NCI-H82 (cell line): Measurements from ENCODE around the gene ADAM15.

Experiments used
- DNase-seq: peaks from one replicate; lab custom pipeline; 2025; lab: John Stamatoyannopoulos, UW

The ADAM15 gene

GRCh38 chr1:155050560-155051341, at the start of gene ADAM15:
TSS of gene ADAM15 (plus strand) at chr1:155051316. CDS start at chr1:155051387, 71 bp downstream.
- DNase-seq = peak; percentile 94

GRCh38 chr1:155001425-155001674, 49.8 kb upstream of the ADAM15 start:
- no peak for DNase-seq

GRCh38 chr1:155001675-155002463, 49.2 kb upstream of the ADAM15 start:
- DNase-seq = peak; percentile 100

- peak; percentile 68 for DNase-seq
These were observed 48.5 kb upstream of the ADAM15 start, which contains the start of gene ZBTB7B for GRCh38 chr1:155002464-155003226. TSS of gene ZBTB7B (plus strand) at chr1:155002802. CDS start at chr1:155014661, 11,859 bp downstream.

- peak; percentile 76 for DNase-seq
These were observed 47.8 kb upstream of the ADAM15 start for GRCh38 chr1:155003227-155003765.

- DNase-seq = peak; percentile 71
These were observed 47.3 kb upstream of the ADAM15 start for GRCh38 chr1:155003766-155004351.

- DNase-seq = no peak
These were observed 46.6 kb upstream of the ADAM15 start for GRCh38 chr1:155004352-155005075.

- no peak for DNase-seq
These were observed 45.8 kb upstream of the ADAM15 start for GRCh38 chr1:155005076-155006011.

- peak; percentile 83 for DNase-seq
These were observed 44.5 kb upstream of the ADAM15 start for GRCh38 chr1:155006601-155007101.

- no peak for DNase-seq
These were observed 43.8 kb upstream of the ADAM15 start for GRCh38 chr1:155007251-155007828.

- peak; percentile 52 for DNase-seq
These were observed 42.8 kb upstream of the ADAM15 start for GRCh38 chr1:155008015-155008941.

- no peak for DNase-seq
These were observed 41.9 kb upstream of the ADAM15 start for GRCh38 chr1:155009221-155009711.

- no peak for DNase-seq
These were observed 41.4 kb upstream of the ADAM15 start for GRCh38 chr1:155009742-155010141.

- DNase-seq = peak; percentile 68
These were observed 40.8 kb upstream of the ADAM15 start for GRCh38 chr1:155010211-155010918.

- peak; percentile 94 for DNase-seq
These were observed 40.1 kb upstream of the ADAM15 start for GRCh38 chr1:155011004-155011416.

GRCh38 chr1:155011437-155012025, 39.6 kb upstream of the ADAM15 start:
- DNase-seq = no peak

- peak; percentile 99 for DNase-seq
These were observed 39.0 kb upstream of the ADAM15 start for GRCh38 chr1:155012026-155012546.
